ENCODE data around the gene LAMB1. TPM values are rescaled to one million over a fixed set of nuclear protein-coding genes. Genes with fewer than 3 reads are reported as not detected.

Gene LAMB1
- total and polyA plus RNA-seq, 2 of the 13 experiments (the other 11 are each of a cell fraction or from before 2014, with no cell fraction given), result 109 to 124 TPM

DNA sequence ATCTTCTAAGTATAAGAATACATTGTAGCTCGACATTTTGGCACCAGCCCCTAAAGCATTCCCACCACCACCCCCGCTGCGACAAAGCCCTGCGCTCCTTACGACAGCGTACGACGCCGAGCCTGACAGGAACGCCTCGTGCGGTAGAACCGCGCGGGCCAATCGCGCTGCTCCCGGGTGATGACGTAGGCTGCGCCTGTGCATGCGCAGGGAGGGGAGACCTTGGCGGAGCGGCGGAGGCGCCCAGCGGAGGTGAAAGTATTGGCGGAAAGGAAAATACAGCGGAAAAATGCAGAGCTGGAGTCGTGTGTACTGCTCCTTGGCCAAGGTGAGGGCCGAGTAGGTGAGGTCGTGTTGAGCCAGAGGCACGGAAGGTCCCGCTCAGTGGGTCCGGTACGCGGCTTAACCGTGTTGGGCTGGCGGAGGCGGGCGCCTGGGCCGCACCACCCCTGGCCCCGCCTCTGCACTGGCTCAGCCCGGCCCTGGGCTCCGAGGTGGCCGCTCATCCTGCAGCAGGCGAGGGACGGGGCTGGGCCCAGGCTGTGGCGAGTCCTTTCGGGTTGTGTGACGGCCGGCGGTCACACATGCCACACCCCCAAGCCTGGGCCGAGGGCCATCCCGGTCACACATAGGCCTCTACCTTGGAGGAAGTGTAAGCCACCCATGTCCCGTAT lies 111.9 kb downstream of the LAMB1 start, which contains the start of gene DLD (continued):
- TF ChIP-seq, protein P1, sequence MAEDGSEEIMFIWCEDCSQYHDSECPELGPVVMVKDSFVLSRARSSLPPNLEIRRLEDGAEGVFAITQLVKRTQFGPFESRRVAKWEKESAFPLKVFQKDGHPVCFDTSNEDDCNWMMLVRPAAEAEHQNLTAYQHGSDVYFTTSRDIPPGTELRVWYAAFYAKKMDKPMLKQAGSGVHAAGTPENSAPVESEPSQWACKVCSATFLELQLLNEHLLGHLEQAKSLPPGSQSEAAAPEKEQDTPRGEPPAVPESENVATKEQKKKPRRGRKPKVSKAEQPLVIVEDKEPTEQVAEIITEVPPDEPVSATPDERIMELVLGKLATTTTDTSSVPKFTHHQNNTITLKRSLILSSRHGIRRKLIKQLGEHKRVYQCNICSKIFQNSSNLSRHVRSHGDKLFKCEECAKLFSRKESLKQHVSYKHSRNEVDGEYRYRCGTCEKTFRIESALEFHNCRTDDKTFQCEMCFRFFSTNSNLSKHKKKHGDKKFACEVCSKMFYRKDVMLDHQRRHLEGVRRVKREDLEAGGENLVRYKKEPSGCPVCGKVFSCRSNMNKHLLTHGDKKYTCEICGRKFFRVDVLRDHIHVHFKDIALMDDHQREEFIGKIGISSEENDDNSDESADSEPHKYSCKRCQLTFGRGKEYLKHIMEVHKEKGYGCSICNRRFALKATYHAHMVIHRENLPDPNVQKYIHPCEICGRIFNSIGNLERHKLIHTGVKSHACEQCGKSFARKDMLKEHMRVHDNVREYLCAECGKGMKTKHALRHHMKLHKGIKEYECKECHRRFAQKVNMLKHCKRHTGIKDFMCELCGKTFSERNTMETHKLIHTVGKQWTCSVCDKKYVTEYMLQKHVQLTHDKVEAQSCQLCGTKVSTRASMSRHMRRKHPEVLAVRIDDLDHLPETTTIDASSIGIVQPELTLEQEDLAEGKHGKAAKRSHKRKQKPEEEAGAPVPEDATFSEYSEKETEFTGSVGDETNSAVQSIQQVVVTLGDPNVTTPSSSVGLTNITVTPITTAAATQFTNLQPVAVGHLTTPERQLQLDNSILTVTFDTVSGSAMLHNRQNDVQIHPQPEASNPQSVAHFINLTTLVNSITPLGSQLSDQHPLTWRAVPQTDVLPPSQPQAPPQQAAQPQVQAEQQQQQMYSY (CRISPR knock-in tag; IDR thresholded peaks at IDR 0.05), result no peak
- TF ChIP-seq RBM22 (optimal IDR thresholded peaks at IDR 0.05; ENCODE audit: low read length) (no peak), ZBTB14 (CRISPR knock-in tag; IDR thresholded peaks at IDR 0.05) (no peak), ZNF556 (CRISPR knock-in tag; IDR thresholded peaks at IDR 0.05; ENCODE audit: borderline replicate concordance) (0 out of 2 replicates have a peak, but pooled peaks have one; percentile 26), ISL2 (CRISPR knock-in tag; IDR thresholded peaks at IDR 0.05) (no peak; the same call in 1 of the 2 replicates), GMEB1 (CRISPR knock-in tag; IDR thresholded peaks at IDR 0.05; ENCODE audit: borderline replicate concordance) (peak; percentile 95)
- TF ChIP-seq, protein P2, sequence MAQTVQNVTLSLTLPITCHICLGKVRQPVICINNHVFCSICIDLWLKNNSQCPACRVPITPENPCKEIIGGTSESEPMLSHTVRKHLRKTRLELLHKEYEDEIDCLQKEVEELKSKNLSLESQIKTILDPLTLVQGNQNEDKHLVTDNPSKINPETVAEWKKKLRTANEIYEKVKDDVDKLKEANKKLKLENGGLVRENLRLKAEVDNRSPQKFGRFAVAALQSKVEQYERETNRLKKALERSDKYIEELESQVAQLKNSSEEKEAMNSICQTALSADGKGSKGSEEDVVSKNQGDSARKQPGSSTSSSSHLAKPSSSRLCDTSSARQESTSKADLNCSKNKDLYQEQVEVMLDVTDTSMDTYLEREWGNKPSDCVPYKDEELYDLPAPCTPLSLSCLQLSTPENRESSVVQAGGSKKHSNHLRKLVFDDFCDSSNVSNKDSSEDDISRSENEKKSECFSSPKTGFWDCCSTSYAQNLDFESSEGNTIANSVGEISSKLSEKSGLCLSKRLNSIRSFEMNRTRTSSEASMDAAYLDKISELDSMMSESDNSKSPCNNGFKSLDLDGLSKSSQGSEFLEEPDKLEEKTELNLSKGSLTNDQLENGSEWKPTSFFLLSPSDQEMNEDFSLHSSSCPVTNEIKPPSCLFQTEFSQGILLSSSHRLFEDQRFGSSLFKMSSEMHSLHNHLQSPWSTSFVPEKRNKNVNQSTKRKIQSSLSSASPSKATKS (CRISPR knock-in tag; IDR thresholded peaks at IDR 0.05), result no peak
- TF ChIP-seq, protein P3, sequence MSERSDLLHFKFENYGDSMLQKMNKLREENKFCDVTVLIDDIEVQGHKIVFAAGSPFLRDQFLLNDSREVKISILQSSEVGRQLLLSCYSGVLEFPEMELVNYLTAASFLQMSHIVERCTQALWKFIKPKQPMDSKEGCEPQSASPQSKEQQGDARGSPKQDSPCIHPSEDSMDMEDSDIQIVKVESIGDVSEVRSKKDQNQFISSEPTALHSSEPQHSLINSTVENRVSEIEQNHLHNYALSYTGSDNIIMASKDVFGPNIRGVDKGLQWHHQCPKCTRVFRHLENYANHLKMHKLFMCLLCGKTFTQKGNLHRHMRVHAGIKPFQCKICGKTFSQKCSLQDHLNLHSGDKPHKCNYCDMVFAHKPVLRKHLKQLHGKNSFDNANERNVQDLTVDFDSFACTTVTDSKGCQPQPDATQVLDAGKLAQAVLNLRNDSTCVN (CRISPR knock-in tag; IDR thresholded peaks at IDR 0.05; ENCODE audit: borderline replicate concordance), result no peak; the same call in 1 of the 2 replicates
- TF ChIP-seq, protein P4, sequence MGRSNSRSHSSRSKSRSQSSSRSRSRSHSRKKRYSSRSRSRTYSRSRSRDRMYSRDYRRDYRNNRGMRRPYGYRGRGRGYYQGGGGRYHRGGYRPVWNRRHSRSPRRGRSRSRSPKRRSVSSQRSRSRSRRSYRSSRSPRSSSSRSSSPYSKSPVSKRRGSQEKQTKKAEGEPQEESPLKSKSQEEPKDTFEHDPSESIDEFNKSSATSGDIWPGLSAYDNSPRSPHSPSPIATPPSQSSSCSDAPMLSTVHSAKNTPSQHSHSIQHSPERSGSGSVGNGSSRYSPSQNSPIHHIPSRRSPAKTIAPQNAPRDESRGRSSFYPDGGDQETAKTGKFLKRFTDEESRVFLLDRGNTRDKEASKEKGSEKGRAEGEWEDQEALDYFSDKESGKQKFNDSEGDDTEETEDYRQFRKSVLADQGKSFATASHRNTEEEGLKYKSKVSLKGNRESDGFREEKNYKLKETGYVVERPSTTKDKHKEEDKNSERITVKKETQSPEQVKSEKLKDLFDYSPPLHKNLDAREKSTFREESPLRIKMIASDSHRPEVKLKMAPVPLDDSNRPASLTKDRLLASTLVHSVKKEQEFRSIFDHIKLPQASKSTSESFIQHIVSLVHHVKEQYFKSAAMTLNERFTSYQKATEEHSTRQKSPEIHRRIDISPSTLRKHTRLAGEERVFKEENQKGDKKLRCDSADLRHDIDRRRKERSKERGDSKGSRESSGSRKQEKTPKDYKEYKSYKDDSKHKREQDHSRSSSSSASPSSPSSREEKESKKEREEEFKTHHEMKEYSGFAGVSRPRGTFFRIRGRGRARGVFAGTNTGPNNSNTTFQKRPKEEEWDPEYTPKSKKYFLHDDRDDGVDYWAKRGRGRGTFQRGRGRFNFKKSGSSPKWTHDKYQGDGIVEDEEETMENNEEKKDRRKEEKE (IDR thresholded peaks at IDR 0.05), result no peak

All from HepG2 (cell line).